SH-SY5Y (cell line): ENCODE measurements around the gene ACTN2.

Experiments used
- GATA2 ChIP-seq: IDR thresholded peaks from 2 replicates; pipeline ENCODE4 v1.6.1; 2011; ENCODE audit warnings: mild to moderate bottlenecking, low read depth, low read length
- GATA3 ChIP-seq: IDR thresholded peaks from 2 replicates; pipeline ENCODE4 v1.6.1; 2011; ENCODE audit warnings: low read depth, mild to moderate bottlenecking, low read length, moderate library complexity

- TF ChIP-seq GATA2 (no peak), GATA3 (no peak)
These were observed 121.7 kb downstream of the ACTN2 start for GRCh38 chr1:236808005-236808404.
